Left forelimb (tissue), 1 donor: ENCODE data around the gene NAALADL2.
"Not testable (repeated sequence)": the region's sequence is repeated elsewhere in the genome, so short reads cannot be mapped to it uniquely, and the experiment has no call there.

ENCODE experiments used
- DNase-seq: peaks from one replicate; pipeline ENCODE4 v3.0.0-alpha.2; 2018; ENCODE audit warnings: low spot score

Gene NAALADL2

GRCh38 chr3:175131866-175132265, 272.7 kb downstream of the NAALADL2 start:
- not testable (repeated sequence) for DNase-seq

DNA sequence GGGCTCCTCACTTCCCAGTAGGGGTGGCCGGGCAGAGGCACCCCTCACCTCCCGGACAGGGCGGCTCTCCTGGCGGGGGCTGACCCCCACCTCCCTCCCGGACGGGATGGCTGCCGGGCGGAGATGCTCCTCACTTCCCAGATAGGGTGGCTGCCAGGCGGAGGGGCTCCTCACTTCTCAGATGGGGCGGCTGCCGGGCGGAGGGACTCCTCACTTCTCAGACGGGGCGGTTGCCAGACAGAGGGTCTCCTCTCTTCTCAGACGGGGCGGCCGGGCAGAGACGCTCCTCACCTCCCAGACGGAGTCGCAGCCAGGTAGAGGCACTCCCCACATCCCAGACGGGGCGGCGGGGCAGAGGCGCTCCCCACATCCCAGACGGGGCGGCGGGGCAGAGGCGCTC, 273.6 kb downstream of the NAALADL2 start:
- not testable (repeated sequence) for DNase-seq

GRCh38 chr3:175144368-175144767, 285.2 kb downstream of the NAALADL2 start:
- no peak for DNase-seq

DNA sequence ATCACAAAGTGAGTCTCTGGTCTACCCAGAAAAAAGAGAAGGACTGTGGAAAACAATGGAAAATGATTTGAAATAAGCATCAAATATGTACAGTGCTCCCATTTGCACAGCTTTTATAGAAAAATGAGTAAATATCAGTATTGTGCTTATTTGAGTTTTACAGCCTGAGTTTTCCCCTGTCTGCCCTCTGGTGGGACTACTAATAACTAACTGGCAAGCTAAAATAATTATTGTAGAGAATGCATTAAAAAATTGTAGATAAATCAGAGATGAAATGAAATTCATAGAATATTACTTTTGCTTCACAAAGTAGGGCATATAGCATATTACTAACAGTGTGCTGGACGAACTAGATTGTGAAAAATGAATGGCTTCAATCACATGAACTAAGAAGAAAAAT, 287.1 kb downstream of the NAALADL2 start:
- DNase-seq = no peak

GRCh38 chr3:175149675-175150074, 290.5 kb downstream of the NAALADL2 start:
- DNase-seq = no peak

DNA sequence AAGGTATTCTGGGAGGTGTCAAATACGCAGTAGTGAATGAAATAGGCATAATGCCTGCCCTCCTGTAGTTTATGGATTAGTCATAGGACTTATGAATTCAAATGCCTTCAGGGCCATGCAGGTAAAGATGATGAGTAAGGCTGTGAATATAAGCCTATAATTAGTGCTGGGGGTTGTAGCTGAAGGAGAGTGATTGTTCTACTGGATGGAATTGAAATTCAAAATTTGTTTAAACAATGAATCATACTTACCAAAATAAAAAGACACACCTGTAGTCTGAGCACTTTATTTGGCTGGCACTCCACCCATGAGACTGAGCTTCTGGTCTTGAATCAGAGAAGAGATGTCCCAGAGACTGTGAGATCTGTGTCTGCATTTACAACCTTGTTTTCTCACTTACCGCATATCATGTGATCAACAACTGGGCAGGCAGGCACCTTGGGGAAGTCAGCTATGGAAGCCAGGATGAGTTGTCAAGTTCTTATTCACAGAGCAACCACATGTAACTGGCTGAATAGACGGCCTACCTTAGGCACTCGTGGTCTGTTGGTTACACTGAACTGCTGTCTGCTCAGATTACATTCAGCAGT, 291.8 kb downstream of the NAALADL2 start:
- no peak for DNase-seq

- DNase-seq = no peak
These were observed 294.5 kb downstream of the NAALADL2 start for GRCh38 chr3:175153595-175153994.

DNA sequence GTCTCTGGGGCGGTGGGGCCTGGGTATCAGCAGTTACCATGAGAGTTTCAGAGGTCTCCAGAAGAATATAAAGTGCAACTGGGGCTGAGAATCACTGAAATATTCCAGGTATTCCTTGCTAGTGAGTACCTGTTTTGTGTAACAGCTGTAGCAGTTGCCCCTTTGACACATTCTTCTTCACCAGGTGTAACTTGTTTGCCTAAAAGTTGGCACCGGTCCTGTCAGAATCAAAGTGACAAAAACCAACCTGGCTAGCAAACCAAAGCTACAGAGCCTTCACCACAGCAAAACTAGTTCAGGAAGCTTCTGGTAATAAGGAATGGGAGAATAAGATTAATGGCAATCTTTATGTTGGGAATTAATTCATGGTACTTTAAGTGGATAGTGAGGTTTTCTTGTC, 296.0 kb downstream of the NAALADL2 start:
- no peak for DNase-seq

GRCh38 chr3:175159202-175159601, 300.1 kb downstream of the NAALADL2 start:
- no peak for DNase-seq

- no peak for DNase-seq
These were observed 302.2 kb downstream of the NAALADL2 start for GRCh38 chr3:175161291-175161690.

DNA sequence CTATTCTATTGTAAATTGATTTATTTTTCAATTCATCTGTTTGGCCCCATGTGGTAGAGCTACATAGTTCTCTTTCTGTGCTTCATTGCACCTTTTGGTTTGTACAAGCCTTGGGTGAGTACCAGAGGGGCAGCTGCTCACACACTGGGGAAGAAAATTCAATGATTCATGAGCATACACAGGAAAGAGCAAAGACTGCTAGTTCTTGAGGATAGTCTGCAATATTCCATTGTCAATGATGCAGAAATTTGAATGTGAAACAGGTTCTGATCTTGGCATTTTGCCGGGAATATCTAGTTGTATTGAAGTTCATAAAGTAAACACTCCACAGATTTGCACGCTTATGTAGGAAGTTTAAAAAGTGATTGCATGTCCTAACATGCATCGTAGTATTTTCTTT, 304.6 kb downstream of the NAALADL2 start:
- no peak for DNase-seq

- DNase-seq = not testable (repeated sequence)
These were observed 314.0 kb downstream of the NAALADL2 start for GRCh38 chr3:175173117-175173516.

DNA sequence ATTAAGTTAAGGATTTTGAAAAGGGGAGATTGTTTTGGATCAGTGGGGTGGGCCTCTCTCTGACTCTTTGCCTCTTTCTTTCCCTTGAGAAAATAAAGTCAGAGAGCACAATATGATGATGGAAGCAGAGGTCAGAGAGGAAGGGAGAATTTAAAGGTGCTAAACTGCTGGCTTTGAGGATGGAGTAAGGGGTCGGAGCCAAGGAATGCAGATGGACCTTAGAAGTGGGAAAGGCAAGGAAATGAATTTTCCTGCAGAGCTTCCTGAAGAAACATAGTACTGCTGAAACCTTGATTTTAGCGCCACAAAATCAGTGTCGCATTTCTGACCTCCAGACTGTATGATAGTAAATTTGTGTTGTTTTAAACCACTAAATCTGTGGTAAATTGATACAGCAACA, 317.4 kb downstream of the NAALADL2 start:
- no peak for DNase-seq

- no peak for DNase-seq
These were observed 319.9 kb downstream of the NAALADL2 start for GRCh38 chr3:175179055-175179454.

DNA sequence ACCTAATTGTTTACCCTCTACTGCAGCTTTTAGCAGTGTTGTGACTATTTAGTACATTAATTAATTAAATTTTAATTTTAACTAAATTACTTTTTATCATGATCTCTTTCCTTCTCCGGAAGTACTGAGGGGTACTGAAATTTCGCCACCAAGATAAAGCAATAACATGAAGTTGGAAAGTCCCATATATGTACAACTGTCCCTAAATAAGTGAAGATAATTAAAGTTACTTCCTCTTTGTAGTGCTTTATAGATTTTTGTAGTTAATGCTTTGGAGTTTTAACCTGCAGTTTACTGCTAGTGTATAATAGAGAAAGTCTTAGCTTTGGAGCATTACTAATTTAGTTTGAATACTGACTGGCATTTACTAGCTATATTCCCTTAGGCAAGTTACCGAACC, 325.3 kb downstream of the NAALADL2 start:
- DNase-seq = no peak

DNA sequence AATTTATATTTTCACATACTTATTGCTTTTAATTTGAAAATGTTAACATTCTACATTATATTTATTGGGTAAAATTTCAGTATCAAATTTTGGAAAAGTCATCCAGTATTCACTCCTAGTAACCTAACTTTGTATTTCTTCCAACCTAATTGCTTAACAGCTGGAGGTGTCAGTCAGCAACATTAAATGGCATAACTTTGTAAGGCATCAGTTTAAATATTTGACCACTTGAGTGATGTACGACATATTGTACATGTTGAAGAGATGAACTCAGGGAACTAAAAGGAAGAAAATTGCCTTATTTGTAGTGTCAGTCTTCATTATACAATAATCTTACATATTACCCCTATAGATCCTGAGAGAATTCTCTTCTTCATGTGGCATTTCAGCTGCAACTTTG, 326.8 kb downstream of the NAALADL2 start:
- no peak for DNase-seq

DNA sequence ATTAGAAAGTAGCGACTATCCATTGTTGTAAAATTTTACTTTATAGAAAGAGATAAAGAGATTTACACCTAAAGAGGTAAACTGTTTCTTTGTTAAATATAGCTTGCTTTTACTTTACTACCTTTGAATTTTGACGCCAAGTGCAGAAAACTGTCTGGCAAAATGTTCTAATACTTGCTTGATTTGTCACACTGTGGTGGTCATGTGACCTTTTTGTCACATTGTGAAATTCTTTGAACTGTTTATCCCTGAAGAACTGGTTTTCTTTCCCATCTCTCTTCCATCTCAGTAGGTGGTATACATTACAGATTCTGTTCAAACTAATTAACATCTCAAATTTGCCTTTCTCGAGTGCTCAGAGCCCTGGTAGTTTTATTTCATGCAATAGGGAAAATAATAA, 327.4 kb downstream of the NAALADL2 start:
- DNase-seq = no peak

GRCh38 chr3:175187586-175187985, 328.5 kb downstream of the NAALADL2 start:
- DNase-seq = no peak

DNA sequence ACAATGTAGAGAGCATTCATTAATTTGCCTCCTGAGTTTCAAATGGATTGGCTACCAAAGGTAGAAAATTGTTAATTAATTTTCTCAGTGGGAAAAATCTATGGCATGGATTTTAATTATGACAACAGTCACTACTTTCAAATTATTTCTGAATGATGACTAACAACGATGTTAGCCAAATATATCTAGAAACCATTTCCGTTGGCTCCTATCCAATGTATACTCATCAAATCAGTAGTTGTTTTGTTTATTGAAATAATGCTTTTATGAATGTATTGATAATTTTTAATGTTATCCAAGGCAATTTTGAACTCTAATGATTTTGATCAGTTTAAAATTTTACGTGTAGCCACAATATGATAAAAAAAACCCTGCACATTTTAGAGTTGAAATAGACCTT, 333.4 kb downstream of the NAALADL2 start:
- DNase-seq = no peak

- DNase-seq = no peak
These were observed 334.8 kb downstream of the NAALADL2 start for GRCh38 chr3:175193815-175194518.

GRCh38 chr3:175198991-175199783, 340.1 kb downstream of the NAALADL2 start:
- no peak for DNase-seq

GRCh38 chr3:175199961-175200360, 340.8 kb downstream of the NAALADL2 start:
- no peak for DNase-seq
